GM23338 (cell line): ENCODE measurements around the gene RIGI. TPM values are rescaled to one million over a fixed set of nuclear protein-coding genes. Genes with fewer than 3 reads are reported as not detected.

ENCODE experiments used
- ATAC-seq: fragments of 200-7000 bp; cut with Tn5 transposase; 3 replicates; pipeline ENCODE4 v1.9.1; 2020
- DNase-seq: peaks from one replicate; pipeline ENCODE4 v3.0.0-alpha.2; 2015; ENCODE audit warnings: low spot score
- H2AFZ ChIP-seq: fragments of 200-600 bp; sonication (generic); 2 replicates; pipeline ENCODE4 v1.8.0; 2016; ENCODE audit warnings: antibody characterized with exemption, mild to moderate bottlenecking, moderate library complexity
- H3F3A ChIP-seq: fragments of 200-600 bp; sonication (generic); replicated peaks from 2 replicates; pipeline ENCODE4 v1.8.0; 2017; ENCODE audit warnings: antibody characterized with exemption, mixed run types, low read depth
- H3K27ac ChIP-seq: fragments of 200-600 bp; sonication (generic); 2 replicates; pipeline ENCODE4 v1.6.1; 2016; ENCODE audit warnings: low read depth
- H3K27me3 ChIP-seq: fragments of 200-600 bp; sonication (generic); 2 replicates; pipeline ENCODE4 v1.8.0; 2016; ENCODE audit warnings: mild to moderate bottlenecking, mixed run types, moderate library complexity; ENCODE audit not compliant: insufficient read depth
- H3K36me3 ChIP-seq: fragments of 200-600 bp; sonication (generic); 2 replicates; pipeline ENCODE4 v1.8.0; 2016; ENCODE audit warnings: mild to moderate bottlenecking; ENCODE audit not compliant: insufficient read depth
- H3K4me1 ChIP-seq: fragments of 200-600 bp; sonication (generic); 2 replicates; pipeline ENCODE4 v1.8.0; 2016; ENCODE audit warnings: mild to moderate bottlenecking, moderate library complexity; ENCODE audit not compliant: insufficient read depth
- H3K4me2 ChIP-seq: fragments of 200-600 bp; sonication (generic); 2 replicates; pipeline ENCODE4 v1.7.1; 2017; ENCODE audit warnings: mixed run types
- H3K4me3 ChIP-seq: fragments of 200-600 bp; sonication (generic); 2 replicates; pipeline ENCODE4 v1.6.1; 2016; ENCODE audit warnings: mixed run types
- H3K79me2 ChIP-seq: fragments of 200-600 bp; sonication (generic); replicated peaks from 2 replicates; pipeline ENCODE4 v1.8.0; 2017; ENCODE audit warnings: mild to moderate bottlenecking; ENCODE audit not compliant: insufficient read depth
- H3K9me2 ChIP-seq: fragments of 200-600 bp; sonication (generic); 2 replicates; pipeline ENCODE4 v1.8.0; 2017; ENCODE audit not compliant: insufficient read depth
- H4K20me1 ChIP-seq: fragments of 200-600 bp; sonication (generic); replicated peaks from 2 replicates; pipeline ENCODE4 v1.8.0; 2017; ENCODE audit warnings: mild to moderate bottlenecking; ENCODE audit not compliant: insufficient read depth
- H3K27ac Mint-ChIP-seq: 2 replicates; pipeline ENCODE4 v1.8.0; 2020; ENCODE audit warnings: inconsistent platforms, mild to moderate bottlenecking, moderate library complexity, mixed read lengths
- H3K27me3 Mint-ChIP-seq: 3 replicates; pipeline ENCODE4 v1.8.0; 2022; ENCODE audit warnings: low read depth, mild to moderate bottlenecking, moderate library complexity, mixed read lengths, inconsistent platforms; ENCODE audit not compliant: insufficient read depth, poor library complexity
- H3K36me3 Mint-ChIP-seq: 3 replicates; pipeline ENCODE4 v1.8.0; 2021; ENCODE audit warnings: low read depth, mild to moderate bottlenecking, inconsistent platforms, moderate library complexity, mixed read lengths
- H3K4me1 Mint-ChIP-seq: 3 replicates; pipeline ENCODE4 v1.8.0; 2020; ENCODE audit warnings: mild to moderate bottlenecking, inconsistent platforms, mixed read lengths
- H3K4me3 Mint-ChIP-seq: 3 replicates; pipeline ENCODE4 v1.8.0; 2021; ENCODE audit warnings: moderate library complexity, mild to moderate bottlenecking, inconsistent platforms, mixed read lengths
- H3K9me3 Mint-ChIP-seq: 3 replicates; pipeline ENCODE4 v1.8.0; 2020; ENCODE audit warnings: moderate library complexity, mild to moderate bottlenecking, inconsistent platforms, mixed read lengths
- CREB1 ChIP-seq: fragments of 250-450 bp; sonication (Bioruptor Pico); IDR thresholded peaks from 2 replicates; pipeline ENCODE4 v1.5.0; 2020; ENCODE audit warnings: low read depth, mild to moderate bottlenecking, moderate library complexity
- CTCF ChIP-seq, 2 experiments: fragments of 200-600 bp in 1 of 2; sonication (generic) in 1 of 2; conservative IDR thresholded peaks; 2 replicates each; pipeline versions ENCODE4 v1.5.1 to v1.6.1; 2016 to 2017; ENCODE audit warnings: antibody characterized with exemption in 2 of 2, low read depth in 2 of 2, mild to moderate bottlenecking in 2 of 2, moderate library complexity in 1 of 2
- EZH2 ChIP-seq: fragments of 200-600 bp; sonication (generic); IDR thresholded peaks from one replicate; pipeline ENCODE4 v1.8.0; 2017; ENCODE audit warnings: antibody characterized with exemption, mild to moderate bottlenecking, low read depth; ENCODE audit not compliant: unreplicated experiment
- EZH2phosphoT487 ChIP-seq: fragments of 200-600 bp; sonication (generic); IDR thresholded peaks from one replicate; pipeline ENCODE4 v1.8.1; 2018; ENCODE audit warnings: antibody characterized with exemption; ENCODE audit not compliant: unreplicated experiment
- JUNB ChIP-seq: IDR thresholded peaks from one replicate; pipeline ENCODE4 v1.6.1; 2016; ENCODE audit warnings: antibody characterized with exemption; ENCODE audit not compliant: unreplicated experiment
- NANOG ChIP-seq: IDR thresholded peaks from 2 replicates; pipeline ENCODE4 v1.6.1; 2016; ENCODE audit warnings: antibody characterized with exemption, borderline replicate concordance
- POLR2AphosphoS5 ChIP-seq: IDR thresholded peaks from 2 replicates; pipeline ENCODE4 v1.6.1; 2016; ENCODE audit warnings: antibody characterized with exemption, low read depth
- STAT1 ChIP-seq: IDR thresholded peaks from one replicate; pipeline ENCODE4 v1.6.1; 2016; ENCODE audit warnings: antibody characterized with exemption; ENCODE audit not compliant: unreplicated experiment
- ZNF114 ChIP-seq: fragments of 250-450 bp; sonication (Bioruptor Pico); IDR thresholded peaks from 2 replicates; pipeline ENCODE4 v1.5.0; 2020; ENCODE audit warnings: mild to moderate bottlenecking, moderate library complexity
- ZNF331 ChIP-seq: fragments of 250-450 bp; sonication (Bioruptor Pico); IDR thresholded peaks from 2 replicates; pipeline ENCODE4 v1.5.0; 2020; ENCODE audit warnings: low read depth, mild to moderate bottlenecking, moderate library complexity
- polyA plus RNA-seq: library from polyadenylated mRNA; unstranded; fragments of >200 nt; fragmentation: Nextera tagmentation; extraction: Ambion mirVana; gene quantifications from 2 replicates; pipeline ENCODE4 v1.2.1, GENCODE V29; 2016
- total RNA-seq: library from RNA; depleted of rRNA; stranded (reverse); fragments of >200 nt; shearing (Covaris generic); gene quantifications from 2 replicates; pipeline ENCODE4 v1.2.3, GENCODE V29; 2014
- TF ChIP-seq, protein P1 (sequence below): IDR thresholded peaks from one replicate; pipeline ENCODE4 v1.6.1; 2018; ENCODE audit warnings: antibody characterized with exemption; ENCODE audit not compliant: unreplicated experiment
- TF ChIP-seq, protein P2 (sequence below): IDR thresholded peaks from 2 replicates; pipeline ENCODE4 v1.6.1; 2016; ENCODE audit warnings: antibody characterized with exemption

The RIGI gene
- total and polyA plus RNA-seq, 2 experiments from 2014 or later: 14.2 to 14.7 TPM

DNA sequence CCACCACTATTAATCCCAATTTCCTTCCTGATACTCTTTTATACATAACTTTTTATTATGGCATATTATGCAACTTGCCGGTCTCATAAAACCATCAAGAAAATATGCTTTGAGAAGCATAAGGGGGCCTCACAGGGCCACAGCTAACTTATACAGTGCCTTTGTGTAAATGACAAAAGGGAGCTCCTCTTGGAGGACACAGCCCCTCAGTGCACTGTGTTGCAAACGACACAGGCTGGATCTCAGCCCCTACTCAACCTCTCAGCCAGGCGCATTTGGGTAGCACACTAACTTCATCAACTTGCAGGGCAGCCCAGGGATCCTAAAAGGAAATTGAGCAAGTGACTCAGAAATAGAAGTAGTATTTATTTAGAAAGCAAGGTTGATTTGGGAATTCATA, 35.4 kb downstream of the RIGI start (continued):
- TF ChIP-seq, protein P1, sequence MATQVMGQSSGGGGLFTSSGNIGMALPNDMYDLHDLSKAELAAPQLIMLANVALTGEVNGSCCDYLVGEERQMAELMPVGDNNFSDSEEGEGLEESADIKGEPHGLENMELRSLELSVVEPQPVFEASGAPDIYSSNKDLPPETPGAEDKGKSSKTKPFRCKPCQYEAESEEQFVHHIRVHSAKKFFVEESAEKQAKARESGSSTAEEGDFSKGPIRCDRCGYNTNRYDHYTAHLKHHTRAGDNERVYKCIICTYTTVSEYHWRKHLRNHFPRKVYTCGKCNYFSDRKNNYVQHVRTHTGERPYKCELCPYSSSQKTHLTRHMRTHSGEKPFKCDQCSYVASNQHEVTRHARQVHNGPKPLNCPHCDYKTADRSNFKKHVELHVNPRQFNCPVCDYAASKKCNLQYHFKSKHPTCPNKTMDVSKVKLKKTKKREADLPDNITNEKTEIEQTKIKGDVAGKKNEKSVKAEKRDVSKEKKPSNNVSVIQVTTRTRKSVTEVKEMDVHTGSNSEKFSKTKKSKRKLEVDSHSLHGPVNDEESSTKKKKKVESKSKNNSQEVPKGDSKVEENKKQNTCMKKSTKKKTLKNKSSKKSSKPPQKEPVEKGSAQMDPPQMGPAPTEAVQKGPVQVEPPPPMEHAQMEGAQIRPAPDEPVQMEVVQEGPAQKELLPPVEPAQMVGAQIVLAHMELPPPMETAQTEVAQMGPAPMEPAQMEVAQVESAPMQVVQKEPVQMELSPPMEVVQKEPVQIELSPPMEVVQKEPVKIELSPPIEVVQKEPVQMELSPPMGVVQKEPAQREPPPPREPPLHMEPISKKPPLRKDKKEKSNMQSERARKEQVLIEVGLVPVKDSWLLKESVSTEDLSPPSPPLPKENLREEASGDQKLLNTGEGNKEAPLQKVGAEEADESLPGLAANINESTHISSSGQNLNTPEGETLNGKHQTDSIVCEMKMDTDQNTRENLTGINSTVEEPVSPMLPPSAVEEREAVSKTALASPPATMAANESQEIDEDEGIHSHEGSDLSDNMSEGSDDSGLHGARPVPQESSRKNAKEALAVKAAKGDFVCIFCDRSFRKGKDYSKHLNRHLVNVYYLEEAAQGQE: no peak

GRCh38 chr9:32487981-32488380, 38.0 kb downstream of the RIGI start:
- Mint-ChIP-seq H3K27ac (no peak overlapping the region), H3K4me1 (peaks cover 5% of the 10 kb centered on the region; the same call in 2 of the 3 replicates), H3K36me3 (peaks cover 20% of the 10 kb centered on the region), H3K27me3 (peaks cover 3% of the 10 kb centered on the region), H3K4me3 (no peak overlapping the region), H3K9me3 (no peaks in the 10 kb centered on the region)
- no peaks in the 10 kb centered on the region for H3F3A ChIP-seq
- 0 out of 2 replicates have a peak, but pooled peaks cover 5% of the 10 kb centered on the region for H3K4me1 ChIP-seq
- no peak overlapping the region for H3K4me2 ChIP-seq
- H3K27ac ChIP-seq: no peak overlapping the region
- H3K4me3 ChIP-seq: no peak overlapping the region
- DNase-seq (no peak), ATAC-seq (no peak)
- no peaks in the 10 kb centered on the region for H3K79me2 ChIP-seq
- H4K20me1 ChIP-seq: no peaks in the 10 kb centered on the region
- H3K27me3 ChIP-seq: no peaks in the 10 kb centered on the region
- H3K9me2 ChIP-seq: no peaks in the 10 kb centered on the region
- H2AFZ ChIP-seq: no peak overlapping the region
- H3K36me3 ChIP-seq: peaks cover 15% of the 10 kb centered on the region
- TF ChIP-seq, protein P2, sequence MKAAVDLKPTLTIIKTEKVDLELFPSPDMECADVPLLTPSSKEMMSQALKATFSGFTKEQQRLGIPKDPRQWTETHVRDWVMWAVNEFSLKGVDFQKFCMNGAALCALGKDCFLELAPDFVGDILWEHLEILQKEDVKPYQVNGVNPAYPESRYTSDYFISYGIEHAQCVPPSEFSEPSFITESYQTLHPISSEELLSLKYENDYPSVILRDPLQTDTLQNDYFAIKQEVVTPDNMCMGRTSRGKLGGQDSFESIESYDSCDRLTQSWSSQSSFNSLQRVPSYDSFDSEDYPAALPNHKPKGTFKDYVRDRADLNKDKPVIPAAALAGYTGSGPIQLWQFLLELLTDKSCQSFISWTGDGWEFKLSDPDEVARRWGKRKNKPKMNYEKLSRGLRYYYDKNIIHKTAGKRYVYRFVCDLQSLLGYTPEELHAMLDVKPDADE: no peak
- TF ChIP-seq STAT1 (no peak), CREB1 (CRISPR knock-in tag) (no peak), NANOG (no peak), JUNB (no peak), ZNF114 (no peak), POLR2AphosphoS5 (no peak), CTCF (conservative IDR thresholded peaks at IDR 0.05; ENCODE audit: low read depth in 2 of 2) (no peak), EZH2 (no peak), ZNF331 (no peak), EZH2phosphoT487 (no peak)
- TF ChIP-seq, protein P1: no peak
